Sigmoid colon (tissue), 7 donors: Measurements from ENCODE around the gene CAMTA1. TPM values are rescaled to one million over a fixed set of nuclear protein-coding genes. Genes with fewer than 3 reads are reported as not detected.

ENCODE experiments used
- DNase-seq: peaks from one replicate; pipeline ENCODE4 v3.0.0-alpha.2; 2019
- H3K27ac ChIP-seq, 4 donors: fragments of 200-600 bp; sonication (generic); one replicate each; pipeline ENCODE4 v1.5.1; 2016 to 2019; ENCODE audit warnings: mild to moderate bottlenecking in 1 of 4
- H3K27me3 ChIP-seq, 3 donors: fragments of 200-600 bp; sonication (generic); one replicate each; pipeline ENCODE4 v1.5.1; 2019; ENCODE audit warnings: mild to moderate bottlenecking in 1 of 3
- H3K36me3 ChIP-seq, 4 donors: fragments of 200-600 bp; sonication (generic); one replicate each; pipeline ENCODE4 v1.5.1; 2016 to 2019
- H3K4me1 ChIP-seq, 4 donors: fragments of 200-600 bp; sonication (generic); one replicate each; pipeline ENCODE4 v1.5.1; 2017 to 2019
- H3K4me3 ChIP-seq, 4 donors: fragments of 200-600 bp; sonication (generic); one replicate each; pipeline ENCODE4 v1.5.1; 2017 to 2019; ENCODE audit warnings: mild to moderate bottlenecking in 2 of 4, moderate library complexity in 1 of 4
- H3K9me3 ChIP-seq, 4 donors: fragments of 200-600 bp in 3 of 4; sonication (generic) in 3 of 4; one replicate each; pipeline versions ENCODE4 v1.5.1 to v1.6.1; 2013 to 2019
- EP300 ChIP-seq, 4 donors: sonication (generic); formaldehyde crosslinking; IDR thresholded peaks; one replicate each; pipeline ENCODE4 v1.6.1; 2017; ENCODE audit warnings: antibody characterized with exemption in 4 of 4
- POLR2A ChIP-seq, 2 donors: fragments of 450-650 bp; IDR thresholded peaks; one replicate each; pipeline ENCODE4 v1.6.1; 2016; ENCODE audit warnings: antibody characterized with exemption in 2 of 2, mild to moderate bottlenecking in 2 of 2, moderate library complexity in 2 of 2
- POLR2AphosphoS5 ChIP-seq, 4 donors: sonication (generic); formaldehyde crosslinking; IDR thresholded peaks; one replicate each; pipeline ENCODE4 v1.6.1; 2017; ENCODE audit warnings: antibody characterized with exemption in 4 of 4
- whole genome bisulfite sequencing, 2 donors: extraction: QIAGEN DNeasy Blood & Tissue Kit; methylation state at CpG; one replicate each; pipeline ENCODE4 v1.1.7; 2013; 5-methylcytosine and 5-hydroxymethylcytosine counted together
- intact Hi-C: fragments of 100-400 bp; cut with DNase I; formaldehyde crosslinking; loops from one replicate; pipeline ENCODE4 v1.15.1; 2023
- polyA plus RNA-seq, 3 donors: library from polyadenylated mRNA; stranded (reverse); fragments of 200-250 nt; gene quantifications; one replicate each; pipeline ENCODE4 v1.2.3, GENCODE V29; 2013
- total RNA-seq, 4 donors: library from RNA; depleted of rRNA; stranded (reverse); fragments of >200 nt; gene quantifications; one replicate each; pipeline ENCODE4 v1.1.0, GENCODE V29; 2016
- TF ChIP-seq, protein P1 (sequence below), 4 experiments: fragments of 450-650 bp in 3 of 4; fragments of 200-600 bp in 1 of 4; IDR thresholded peaks; one replicate each; pipeline ENCODE4 v1.5.1; 2016 to 2019; ENCODE audit warnings: antibody characterized with exemption in 4 of 4, mild to moderate bottlenecking in 3 of 4, moderate library complexity in 2 of 4
- donor health status: healthy with polysubstance abuse.
- donor health status: Bipolar disorder and iron deficiency.
- donor health status: healthy.

Gene CAMTA1
- total and polyA plus RNA-seq, 7 donors, result 97.9 to 196 (median 177) TPM

DNA sequence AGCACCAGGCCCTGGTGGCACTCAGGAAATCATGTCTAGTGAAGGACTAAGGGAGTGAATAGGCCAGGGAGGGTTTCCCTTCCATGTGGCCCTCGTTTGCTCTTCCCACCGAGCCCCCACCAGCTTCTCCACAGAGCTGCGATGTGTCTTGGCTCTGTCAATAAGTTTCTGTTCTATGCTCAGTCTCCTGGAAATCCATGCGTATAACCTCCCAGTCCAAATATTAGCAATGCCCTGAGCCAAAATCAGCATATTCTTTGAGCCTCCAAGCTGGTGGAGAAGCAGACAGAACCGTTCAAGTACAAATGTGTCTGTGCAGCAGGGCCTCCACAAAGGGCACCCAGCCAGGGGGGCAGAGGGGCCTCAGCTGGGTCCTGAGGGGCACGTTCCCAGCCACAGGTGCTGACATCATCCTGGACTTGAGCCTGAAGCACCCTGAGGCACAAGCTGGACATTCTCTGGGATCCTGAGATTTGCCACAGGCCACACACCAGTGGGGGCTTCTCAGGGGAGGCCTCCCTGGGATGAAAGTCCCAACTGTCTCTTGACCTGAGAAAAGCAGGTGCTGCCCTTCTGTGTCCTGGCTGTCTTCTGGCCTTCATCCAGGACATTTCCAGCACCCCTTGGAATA, 635.3 kb downstream of the CAMTA1 start:
- Histone ChIP-seq H3K9me3 (no peaks in the 10 kb centered on the region), H3K4me1 (no peaks in the 10 kb centered on the region), H3K27ac (no peak overlapping the region), H3K36me3 (no peaks in the 10 kb centered on the region), H3K27me3 (no peaks in the 10 kb centered on the region), H3K4me3 (no peak overlapping the region)
- TF ChIP-seq POLR2A (IDR thresholded peaks at IDR 0.05), result no peak
- no peak for TF ChIP-seq POLR2AphosphoS5 (IDR thresholded peaks at IDR 0.05)
- WGBS, 2 donors, result 77 to 82% methylated on average over 6 of the region's 6 CpGs
- intact Hi-C loops, result no loop called here
- DNase-seq, result peak; percentile 21

DNA sequence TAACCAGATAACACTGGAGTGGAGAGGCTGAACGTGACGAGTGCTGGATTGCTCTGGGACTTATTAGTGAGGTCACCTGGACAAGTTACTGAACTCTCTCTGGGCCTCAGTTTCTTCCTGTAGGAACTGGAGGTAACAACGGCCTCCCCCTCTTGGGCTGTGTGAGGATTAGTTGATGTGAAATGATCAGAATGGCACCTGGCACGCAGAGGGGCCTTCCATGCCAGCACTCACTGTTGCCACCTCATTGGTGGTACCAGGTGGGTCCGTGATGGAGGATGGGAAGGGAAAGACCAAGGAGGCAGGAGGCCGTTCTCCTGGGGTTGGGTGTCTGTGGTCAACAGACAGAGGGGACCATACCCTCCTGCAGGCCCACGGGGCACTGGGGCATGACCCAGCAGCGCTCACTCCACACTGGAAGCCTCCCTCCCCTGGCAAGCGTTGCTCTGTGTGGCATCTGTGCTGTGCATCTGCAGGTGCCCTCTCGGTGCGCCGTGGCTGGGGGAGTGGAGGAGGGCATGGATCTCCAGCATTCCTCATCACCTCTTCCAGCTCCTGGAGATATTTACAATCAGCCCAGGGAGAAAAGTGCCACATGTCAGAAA, 636.3 kb downstream of the CAMTA1 start:
- H3K27ac ChIP-seq, result no peak overlapping the region
- WGBS, 2 donors, result 88 to 89% methylated on average over 12 of the region's 12 CpGs
- no peaks in the 10 kb centered on the region for H3K27me3 ChIP-seq
- H3K36me3 ChIP-seq, result no peaks in the 10 kb centered on the region
- H3K4me1 ChIP-seq, result no peaks in the 10 kb centered on the region
- intact Hi-C loops, result no loop called here
- H3K4me3 ChIP-seq, result no peak overlapping the region
- TF ChIP-seq EP300 (IDR thresholded peaks at IDR 0.05), result no peak
- TF ChIP-seq POLR2AphosphoS5 (IDR thresholded peaks at IDR 0.05), result no peak
- TF ChIP-seq, protein P1, sequence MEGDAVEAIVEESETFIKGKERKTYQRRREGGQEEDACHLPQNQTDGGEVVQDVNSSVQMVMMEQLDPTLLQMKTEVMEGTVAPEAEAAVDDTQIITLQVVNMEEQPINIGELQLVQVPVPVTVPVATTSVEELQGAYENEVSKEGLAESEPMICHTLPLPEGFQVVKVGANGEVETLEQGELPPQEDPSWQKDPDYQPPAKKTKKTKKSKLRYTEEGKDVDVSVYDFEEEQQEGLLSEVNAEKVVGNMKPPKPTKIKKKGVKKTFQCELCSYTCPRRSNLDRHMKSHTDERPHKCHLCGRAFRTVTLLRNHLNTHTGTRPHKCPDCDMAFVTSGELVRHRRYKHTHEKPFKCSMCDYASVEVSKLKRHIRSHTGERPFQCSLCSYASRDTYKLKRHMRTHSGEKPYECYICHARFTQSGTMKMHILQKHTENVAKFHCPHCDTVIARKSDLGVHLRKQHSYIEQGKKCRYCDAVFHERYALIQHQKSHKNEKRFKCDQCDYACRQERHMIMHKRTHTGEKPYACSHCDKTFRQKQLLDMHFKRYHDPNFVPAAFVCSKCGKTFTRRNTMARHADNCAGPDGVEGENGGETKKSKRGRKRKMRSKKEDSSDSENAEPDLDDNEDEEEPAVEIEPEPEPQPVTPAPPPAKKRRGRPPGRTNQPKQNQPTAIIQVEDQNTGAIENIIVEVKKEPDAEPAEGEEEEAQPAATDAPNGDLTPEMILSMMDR (IDR thresholded peaks at IDR 0.05), result no peak
- TF ChIP-seq POLR2A (IDR thresholded peaks at IDR 0.05), result no peak
- DNase-seq, result peak; percentile 55
- no peaks in the 10 kb centered on the region for H3K9me3 ChIP-seq

DNA sequence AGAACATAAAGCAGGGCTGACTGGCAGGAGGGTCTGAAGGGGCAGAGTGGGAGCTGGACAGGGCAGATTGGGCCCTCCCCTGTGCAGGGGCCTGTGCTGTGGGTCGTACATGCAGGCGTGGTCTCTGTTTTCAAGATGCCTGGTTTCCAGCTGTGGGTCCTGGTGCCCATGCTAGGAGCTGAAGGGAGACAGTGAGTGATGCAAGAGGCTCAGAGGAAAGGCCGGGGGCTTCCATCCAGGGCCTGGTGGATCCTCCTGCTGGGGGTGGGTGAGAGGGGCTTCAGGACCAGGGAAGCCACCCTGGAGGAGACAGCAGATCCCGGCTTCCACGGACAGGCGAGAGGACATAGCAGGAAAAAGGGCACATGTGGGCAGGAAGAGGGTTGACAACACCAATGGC, 636.8 kb downstream of the CAMTA1 start:
- intact Hi-C loops, result no loop called here
- peak; percentile 42 for DNase-seq
- no peak overlapping the region for H3K4me3 ChIP-seq
- no peaks in the 10 kb centered on the region for H3K4me1 ChIP-seq
- WGBS, 2 donors, result 92 to 94% methylated on average over 6 of the region's 6 CpGs
- H3K36me3 ChIP-seq, result no peaks in the 10 kb centered on the region
- no peak for TF ChIP-seq POLR2A (IDR thresholded peaks at IDR 0.05)
- TF ChIP-seq POLR2AphosphoS5 (IDR thresholded peaks at IDR 0.05), result no peak
- TF ChIP-seq, protein P1 (IDR thresholded peaks at IDR 0.05), result no peak
- TF ChIP-seq EP300 (IDR thresholded peaks at IDR 0.05), result no peak
- no peak overlapping the region for H3K27ac ChIP-seq
- no peaks in the 10 kb centered on the region for H3K27me3 ChIP-seq
- H3K9me3 ChIP-seq, result no peaks in the 10 kb centered on the region

DNA sequence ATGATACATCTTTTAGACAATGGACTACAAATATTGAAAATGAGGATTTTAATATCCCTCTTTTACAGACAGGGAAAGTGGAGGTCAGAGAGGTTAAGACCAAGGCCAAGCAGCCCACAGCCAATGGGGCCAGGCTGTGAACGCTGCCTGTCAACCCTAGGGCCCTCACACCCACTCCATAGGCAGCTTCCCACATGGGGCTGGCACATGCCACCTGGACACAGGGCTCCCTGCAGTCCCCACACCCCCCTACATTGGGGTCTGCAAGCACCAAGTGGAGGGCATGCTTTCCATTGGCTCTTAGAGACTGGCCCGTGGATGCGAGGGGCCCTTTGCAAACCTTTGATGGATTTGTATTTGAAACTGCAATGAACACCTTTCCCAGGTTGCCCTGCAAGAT, 637.3 kb downstream of the CAMTA1 start:
- Histone ChIP-seq H3K27ac (no peak overlapping the region), H3K4me3 (no peak overlapping the region), H3K9me3 (no peaks in the 10 kb centered on the region), H3K27me3 (no peaks in the 10 kb centered on the region), H3K36me3 (no peaks in the 10 kb centered on the region), H3K4me1 (no peaks in the 10 kb centered on the region)
- TF ChIP-seq POLR2A (IDR thresholded peaks at IDR 0.05) (no peak), POLR2AphosphoS5 (IDR thresholded peaks at IDR 0.05) (no peak), EP300 (IDR thresholded peaks at IDR 0.05) (no peak)
- TF ChIP-seq, protein P1 (IDR thresholded peaks at IDR 0.05), result no peak
- intact Hi-C loops, result no loop called here
- peak; percentile 38 for DNase-seq
- 88 to 92% methylated on average over 3 of the region's 3 CpGs for WGBS, 2 donors

DNA sequence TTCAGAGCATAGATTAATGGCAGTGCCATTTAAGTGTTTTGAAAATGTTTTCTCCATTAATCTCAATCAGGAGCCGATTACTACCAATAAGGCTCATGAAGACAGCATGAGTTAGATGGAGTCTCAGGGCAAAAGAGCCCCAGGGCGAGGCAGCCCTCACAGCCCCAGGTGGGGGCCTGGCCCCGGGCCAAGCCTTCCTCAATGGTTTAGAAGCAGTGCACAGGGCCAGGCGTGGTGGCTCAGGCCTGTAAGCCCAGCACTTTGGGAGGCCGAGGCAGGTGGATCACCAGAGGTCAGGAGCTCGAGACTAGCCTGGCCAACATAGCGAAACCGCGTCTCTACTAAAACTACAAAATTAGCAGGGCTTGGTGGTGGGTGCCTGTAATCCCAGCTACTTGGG, 637.7 kb downstream of the CAMTA1 start:
- H3K27ac ChIP-seq, result no peak overlapping the region
- WGBS, 2 donors, result 77 to 79% methylated on average over 9 of the region's 9 CpGs
- TF ChIP-seq POLR2A (IDR thresholded peaks at IDR 0.05), result no peak
- TF ChIP-seq, protein P1 (IDR thresholded peaks at IDR 0.05), result no peak
- no peak for TF ChIP-seq POLR2AphosphoS5 (IDR thresholded peaks at IDR 0.05)
- no peak for TF ChIP-seq EP300 (IDR thresholded peaks at IDR 0.05)
- no peaks in the 10 kb centered on the region for H3K27me3 ChIP-seq
- H3K4me3 ChIP-seq, result no peak overlapping the region
- DNase-seq, result peak; percentile 52
- no peaks in the 10 kb centered on the region for H3K9me3 ChIP-seq
- intact Hi-C loops, result no loop called here
- H3K4me1 ChIP-seq, result no peaks in the 10 kb centered on the region
- no peaks in the 10 kb centered on the region for H3K36me3 ChIP-seq
